GM12873 (cell line): ENCODE results near the gene MKNK2.

Experiments used
- CTCF ChIP-seq: IDR thresholded peaks from 2 replicates; pipeline ENCODE4 v1.5.1; 2012; ENCODE audit warnings: low read depth, mild to moderate bottlenecking, moderate library complexity, low read length, control low read depth; ENCODE audit not compliant: insufficient read depth; ENCODE audit errors: missing control alignments

The MKNK2 gene

GRCh38 chr19:2047076-2047448, 4.0 kb downstream of the MKNK2 start:
- no peak for TF ChIP-seq CTCF

- TF ChIP-seq CTCF = no peak
Observed at GRCh38 chr19:2046046-2046907, 4.8 kb downstream of the MKNK2 start.

GRCh38 chr19:2045501-2046045, 5.5 kb downstream of the MKNK2 start:
- TF ChIP-seq CTCF = no peak

- TF ChIP-seq CTCF = no peak
Observed at GRCh38 chr19:2044709-2045500, 6.1 kb downstream of the MKNK2 start.

GRCh38 chr19:2043961-2044708, 6.9 kb downstream of the MKNK2 start:
- TF ChIP-seq CTCF = no peak

GRCh38 chr19:2043251-2043641, 7.8 kb downstream of the MKNK2 start:
- no peak for TF ChIP-seq CTCF
